WTC11 (cell line): ENCODE results near the gene MYCBPAP.

Source experiments
- CTCF ChIP-seq: fragments of 200-600 bp; IDR thresholded peaks from 2 replicates; pipeline ENCODE4 v1.8.0; 2022; ENCODE audit warnings: antibody characterized with exemption
- ESRRA ChIP-seq: sonication (generic); formaldehyde crosslinking; IDR thresholded peaks from 2 replicates; pipeline ENCODE4 v1.8.1; 2022; ENCODE audit warnings: mild to moderate bottlenecking, missing genetic modification reagents, borderline replicate concordance
- IRF1 ChIP-seq: sonication (generic); formaldehyde crosslinking; IDR thresholded peaks from 2 replicates; pipeline ENCODE4 v1.8.0; 2023; ENCODE audit warnings: missing genetic modification reagents
- TCF7 ChIP-seq: sonication (generic); formaldehyde crosslinking; IDR thresholded peaks from 2 replicates; pipeline ENCODE4 v1.8.0; 2022; ENCODE audit warnings: mild to moderate bottlenecking, low read depth, missing genetic modification reagents, moderate library complexity
- ZNF396 ChIP-seq: fragments of 250-450 bp; sonication (Bioruptor Pico); IDR thresholded peaks from 2 replicates; pipeline ENCODE4 v1.8.0; 2021; ENCODE audit warnings: mild to moderate bottlenecking, moderate library complexity, borderline replicate concordance

- TF ChIP-seq CTCF (no peak), ESRRA (CRISPR knock-in tag) (no peak), IRF1 (no peak), TCF7 (no peak), ZNF396 (no peak)
These were observed 25.5 kb downstream of the MYCBPAP start for GRCh38 chr17:50533720-50534148.
